GM21717 (cell line): ENCODE results near the gene LETM1.

Source experiments
- ATAC-seq: cut with Tn5 transposase; IDR thresholded peaks from one replicate; pipeline ENCODE4 v1.9.1; 2021; ENCODE audit warnings: mild to moderate bottlenecking, moderate library complexity; ENCODE audit not compliant: unreplicated experiment

LETM1 gene

DNA sequence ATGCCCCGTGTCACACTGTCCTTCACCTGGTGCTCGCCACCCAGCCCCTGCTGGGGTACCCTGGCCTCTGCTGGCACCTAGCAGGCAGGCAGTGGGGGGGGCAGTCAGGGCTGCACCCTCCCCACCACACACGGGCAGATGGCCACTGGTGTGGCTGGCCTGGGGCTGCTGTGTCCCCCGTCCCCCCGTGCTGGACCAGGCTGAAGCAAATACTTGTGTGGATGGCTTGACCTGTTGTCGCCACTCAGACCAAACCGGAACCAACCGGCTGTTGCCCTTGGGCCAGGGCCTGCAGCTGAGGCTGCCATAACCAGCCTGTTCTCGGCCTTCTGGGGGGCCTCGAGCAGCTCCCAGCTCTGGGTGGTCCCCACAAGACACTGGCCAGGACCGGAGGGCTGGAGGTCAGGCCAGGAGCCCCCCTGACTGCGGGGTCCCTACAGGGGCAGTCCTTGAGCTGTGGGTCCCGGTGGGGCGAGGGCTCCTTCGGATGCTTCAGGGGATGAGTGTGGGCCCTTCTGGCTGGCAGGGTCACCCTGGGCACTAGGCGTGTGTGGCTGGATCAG, 58.6 kb downstream of the LETM1 start:
- no peak for ATAC-seq

DNA sequence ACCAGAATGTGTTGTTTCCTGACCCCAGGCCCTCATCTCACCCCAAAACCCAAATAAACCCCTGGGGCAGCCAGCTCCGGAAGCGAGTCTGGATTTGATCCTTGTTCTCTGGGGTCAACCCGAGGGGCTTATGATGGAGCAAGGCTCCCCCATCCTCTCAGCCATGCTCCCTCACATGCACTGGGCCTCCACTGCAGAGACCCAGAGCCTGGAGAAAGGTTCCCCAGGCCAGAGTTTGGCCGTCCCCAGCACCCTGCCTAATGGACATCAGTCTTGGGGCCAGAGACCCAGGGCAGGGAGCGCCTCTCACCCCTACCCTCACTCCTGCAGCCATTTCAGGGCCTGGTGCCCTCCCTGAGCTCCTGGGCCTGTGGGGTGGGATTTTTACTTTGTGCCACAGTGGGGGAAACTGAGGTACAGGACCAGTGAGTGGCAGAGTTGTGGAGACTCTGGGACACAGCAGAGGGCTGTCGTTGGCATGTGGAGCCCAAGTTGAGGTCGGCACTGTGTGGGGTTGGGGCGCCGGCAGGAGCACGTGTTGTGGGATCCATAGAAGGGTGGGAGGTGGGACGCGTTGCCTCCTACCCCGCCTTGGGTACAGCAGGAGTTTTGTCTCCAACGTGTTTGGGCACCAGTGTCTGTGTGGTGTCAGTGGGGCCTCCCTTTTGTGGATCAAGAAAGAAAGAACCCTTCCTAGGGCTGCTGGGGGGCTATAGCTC, 59.3 kb downstream of the LETM1 start:
- no peak for ATAC-seq

DNA sequence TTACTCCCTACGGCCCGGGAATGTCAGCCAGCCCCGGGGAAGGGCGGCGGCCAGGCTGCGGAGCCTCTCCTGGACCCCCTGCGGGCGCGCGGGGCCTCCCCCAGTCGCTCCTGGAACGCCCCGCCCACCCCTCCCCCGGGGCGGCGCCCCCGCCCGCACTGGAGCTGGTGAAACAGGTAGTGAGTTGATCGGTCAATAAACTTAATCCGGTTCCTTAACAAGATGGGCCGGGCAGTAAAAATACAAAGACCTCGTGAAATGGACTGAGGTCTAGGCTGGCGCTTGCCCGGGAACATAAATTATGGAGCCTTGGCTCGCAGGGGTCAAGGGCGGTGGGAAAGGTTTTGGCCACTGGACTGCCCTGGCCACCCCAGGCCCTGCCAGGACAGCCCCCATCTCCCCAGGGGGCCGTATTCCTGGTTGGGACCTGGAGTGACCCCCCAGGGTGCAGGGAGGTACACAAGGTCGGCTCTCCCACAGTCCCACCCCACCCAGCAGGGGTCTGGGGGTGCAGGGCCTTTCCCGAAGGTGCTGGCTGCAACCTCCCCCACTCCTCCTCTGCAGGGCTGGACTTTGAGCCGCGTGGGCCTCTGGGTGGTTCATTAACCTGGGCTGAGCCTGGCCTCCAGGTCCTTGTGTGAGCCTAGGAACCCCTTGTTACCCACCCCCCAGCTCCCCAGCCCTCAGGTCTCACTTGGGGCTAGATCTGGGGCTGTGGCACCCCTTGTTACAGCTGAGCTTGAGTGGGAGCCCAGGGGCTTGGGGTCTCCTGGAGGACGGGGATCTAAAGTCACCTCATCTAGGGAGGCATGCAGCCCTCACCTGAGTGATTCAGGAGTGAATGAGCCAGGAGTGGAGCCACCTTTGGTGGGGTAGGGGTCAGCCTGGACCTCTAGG, 60.4 kb downstream of the LETM1 start:
- no peak for ATAC-seq

DNA sequence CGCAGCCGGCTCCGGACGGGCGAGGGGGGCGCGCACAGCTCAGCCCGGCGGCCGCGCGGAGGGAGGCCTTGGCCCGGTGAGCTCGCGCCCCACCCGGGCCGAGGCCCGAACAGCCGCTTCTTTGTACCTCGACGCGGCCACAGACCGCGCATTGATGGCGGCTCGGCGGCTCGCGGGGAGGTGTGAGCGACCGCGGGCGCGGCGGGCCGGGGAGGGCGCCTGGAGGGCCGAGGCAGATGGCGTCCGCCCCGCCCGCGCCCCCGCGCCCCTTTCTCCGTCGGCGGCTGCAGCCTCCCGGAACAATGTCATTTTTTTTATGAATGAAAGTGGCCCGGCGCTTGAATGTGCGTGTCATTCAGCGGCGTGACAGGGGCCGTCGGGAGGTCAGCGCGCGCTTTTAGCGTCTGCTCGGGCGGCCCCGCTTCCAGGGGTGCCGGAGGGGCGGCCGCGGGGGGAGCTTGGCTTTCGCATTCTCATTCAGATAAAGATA, 61.1 kb downstream of the LETM1 start:
- ATAC-seq, result no peak

DNA sequence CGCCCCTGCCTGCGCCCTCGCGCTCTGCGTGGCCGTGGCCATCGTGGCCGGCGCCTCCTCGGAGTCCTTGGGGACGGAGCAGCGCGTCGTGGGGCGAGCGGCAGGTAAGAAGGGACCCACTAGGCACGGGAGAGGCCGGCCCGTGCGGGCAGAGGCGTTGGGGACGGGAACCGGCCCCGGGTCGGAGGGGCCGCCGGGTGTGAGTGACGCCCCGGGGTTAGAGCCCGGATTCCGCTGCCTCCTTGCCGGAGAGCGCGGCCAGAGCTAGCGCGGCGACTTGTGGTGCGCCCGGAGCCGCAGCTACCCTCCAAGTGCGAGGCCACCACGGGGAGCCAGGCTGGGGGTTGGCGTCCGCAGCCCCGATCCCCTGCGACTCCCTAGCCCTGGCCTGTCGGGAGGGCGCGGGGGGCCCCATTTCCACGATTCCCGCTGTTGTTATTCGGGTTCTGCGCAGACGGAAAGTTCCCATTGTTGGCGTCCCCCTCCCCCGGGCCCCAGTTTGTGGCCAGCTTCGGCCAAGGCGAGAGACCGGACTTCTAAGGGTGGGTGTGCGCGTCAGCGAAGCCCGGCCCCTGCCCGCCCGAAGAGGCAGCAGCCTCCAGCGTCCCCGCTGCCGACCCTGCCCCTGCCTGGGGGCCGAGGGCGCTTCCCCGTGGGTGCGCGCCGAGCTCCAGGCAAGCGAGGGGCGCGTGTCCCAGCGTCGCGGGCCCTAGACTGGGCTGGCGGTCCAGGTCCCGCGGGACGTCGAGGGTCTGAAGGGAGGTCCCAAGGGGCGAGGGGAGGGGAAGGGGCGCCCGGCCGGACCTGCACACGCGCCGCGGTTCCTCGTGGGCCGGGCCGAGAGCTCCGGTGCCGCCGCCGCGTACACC, 61.8 kb downstream of the LETM1 start:
- no peak for ATAC-seq

DNA sequence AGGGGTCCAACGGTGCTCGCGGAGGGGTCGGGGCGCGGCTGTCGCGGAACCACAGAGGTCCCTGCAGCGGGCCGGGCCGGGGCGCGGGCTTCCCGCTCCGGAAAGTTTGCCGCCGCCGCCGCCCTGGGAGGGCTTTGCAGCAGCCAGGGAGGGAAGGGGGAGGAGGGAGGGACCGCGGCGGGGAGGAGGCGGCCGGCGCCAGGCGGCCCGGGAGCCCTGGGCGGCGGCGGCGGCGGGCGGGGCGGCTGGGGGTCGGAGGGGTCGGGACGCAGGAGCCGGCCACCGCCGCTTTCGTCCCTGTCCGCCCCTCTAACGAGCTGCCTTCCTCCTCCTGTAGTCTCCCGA, 62.5 kb downstream of the LETM1 start:
- ATAC-seq, result no peak

DNA sequence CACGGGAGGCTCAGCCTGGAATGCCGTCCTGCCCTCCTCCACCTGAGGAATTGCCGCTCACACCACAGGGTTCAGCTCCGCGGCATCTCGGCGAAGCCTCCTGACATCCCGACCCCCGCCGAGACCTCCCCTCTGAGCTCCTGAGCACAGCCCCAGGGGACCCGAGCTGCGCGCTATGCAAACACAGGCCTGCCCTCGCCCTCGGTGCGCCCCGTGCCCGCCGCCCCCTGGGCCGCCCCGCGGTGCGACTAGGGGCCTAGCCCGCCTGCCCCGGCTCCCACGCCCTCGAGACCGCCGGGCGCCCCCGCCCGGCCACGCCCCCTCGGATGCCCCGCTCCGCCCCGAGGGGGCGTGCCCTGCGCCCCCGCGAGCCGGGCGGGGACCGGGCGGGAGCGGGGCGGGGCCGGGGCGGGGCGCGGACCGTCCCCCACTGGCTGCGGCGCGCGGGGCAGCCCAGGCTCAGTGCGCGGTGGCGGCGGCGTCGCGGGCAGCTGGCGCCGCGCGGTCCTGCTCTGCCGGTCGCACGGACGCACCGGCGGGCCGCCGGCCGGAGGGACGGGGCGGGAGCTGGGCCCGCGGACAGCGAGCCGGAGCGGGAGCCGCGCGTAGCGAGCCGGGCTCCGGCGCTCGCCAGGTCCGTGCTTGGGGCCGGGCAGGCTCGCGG, 63.0 kb downstream of the LETM1 start, which contains the start of gene FGFR3:
Gene FGFR3, plus strand, starts transcription at position 462 of the 664 bp plus-strand sequence. CDS start 642 bp downstream, outside the sequence.
- no peak for ATAC-seq

DNA sequence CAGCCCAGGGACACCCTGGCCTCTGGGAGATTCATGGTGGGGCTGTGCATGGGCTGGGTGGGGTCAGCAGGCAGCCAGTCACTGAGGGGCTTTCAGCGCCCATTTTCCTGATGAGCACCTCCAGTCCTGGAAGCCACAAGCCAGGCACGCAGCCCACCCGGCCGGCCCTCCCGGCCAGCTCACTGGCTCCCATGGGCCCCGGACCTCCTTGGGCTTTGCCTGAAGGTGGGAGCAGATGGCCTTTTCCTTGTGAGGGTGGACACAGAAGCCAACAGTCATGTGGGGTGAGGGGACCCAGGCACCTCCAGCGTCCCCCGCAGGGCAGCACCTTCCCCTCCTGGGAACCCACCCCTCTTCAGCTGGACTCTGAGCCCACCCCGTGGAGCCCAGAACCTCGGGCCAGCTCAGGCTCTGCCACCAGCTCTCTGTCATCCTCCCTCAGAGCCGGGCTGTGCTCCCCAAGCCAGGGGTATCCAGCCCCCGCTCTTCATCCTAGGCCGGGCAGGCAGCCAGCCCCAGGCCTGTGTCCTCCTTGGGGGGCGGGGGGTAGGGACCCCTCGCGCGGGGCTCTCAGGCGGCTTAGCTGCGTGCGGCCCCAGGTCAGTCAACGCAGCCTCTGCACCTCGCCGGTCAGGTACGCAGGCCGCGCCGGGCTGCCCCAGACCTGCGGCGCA, 63.7 kb downstream of the LETM1 start:
- no peak for ATAC-seq

DNA sequence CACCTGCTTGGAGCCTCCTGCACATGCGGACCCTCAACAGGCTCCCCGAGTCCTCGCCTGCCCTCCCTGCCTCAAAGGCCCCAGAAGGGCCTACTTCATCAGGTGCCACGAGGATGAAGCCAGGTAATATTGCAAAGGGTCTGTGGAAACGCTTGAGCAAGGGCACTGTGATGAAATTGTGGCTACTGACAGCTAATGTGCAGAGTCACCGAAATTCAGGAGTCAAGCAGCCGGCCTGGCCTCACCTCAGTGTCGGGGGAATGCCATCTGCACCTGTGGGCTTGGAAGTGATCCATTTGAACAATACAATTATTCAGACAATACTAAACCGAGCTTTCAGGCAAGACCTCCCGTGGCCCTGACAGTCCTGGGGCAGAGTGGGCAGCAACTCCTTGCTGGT, 66.0 kb downstream of the LETM1 start:
- no peak for ATAC-seq

DNA sequence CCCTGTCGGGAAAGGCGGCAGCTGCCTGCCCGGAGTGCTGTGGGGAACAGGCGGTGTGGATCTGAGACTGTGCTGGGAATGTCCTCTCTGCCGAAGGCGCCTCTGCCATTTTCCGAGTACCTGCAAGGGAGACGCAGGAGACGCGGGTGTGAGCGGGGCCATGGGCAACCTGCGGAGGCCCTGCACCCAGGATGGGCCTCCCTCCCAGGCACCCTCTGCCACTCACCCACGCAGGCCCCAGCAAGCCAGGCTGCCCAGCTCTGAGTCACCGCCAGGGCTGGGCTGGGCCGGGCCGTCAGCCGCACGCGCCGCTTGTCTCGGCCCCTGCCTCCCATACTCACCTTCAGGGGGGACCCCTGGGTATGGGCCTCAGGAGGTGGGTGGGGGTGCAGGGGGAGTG, 66.4 kb downstream of the LETM1 start:
- no peak for ATAC-seq

DNA sequence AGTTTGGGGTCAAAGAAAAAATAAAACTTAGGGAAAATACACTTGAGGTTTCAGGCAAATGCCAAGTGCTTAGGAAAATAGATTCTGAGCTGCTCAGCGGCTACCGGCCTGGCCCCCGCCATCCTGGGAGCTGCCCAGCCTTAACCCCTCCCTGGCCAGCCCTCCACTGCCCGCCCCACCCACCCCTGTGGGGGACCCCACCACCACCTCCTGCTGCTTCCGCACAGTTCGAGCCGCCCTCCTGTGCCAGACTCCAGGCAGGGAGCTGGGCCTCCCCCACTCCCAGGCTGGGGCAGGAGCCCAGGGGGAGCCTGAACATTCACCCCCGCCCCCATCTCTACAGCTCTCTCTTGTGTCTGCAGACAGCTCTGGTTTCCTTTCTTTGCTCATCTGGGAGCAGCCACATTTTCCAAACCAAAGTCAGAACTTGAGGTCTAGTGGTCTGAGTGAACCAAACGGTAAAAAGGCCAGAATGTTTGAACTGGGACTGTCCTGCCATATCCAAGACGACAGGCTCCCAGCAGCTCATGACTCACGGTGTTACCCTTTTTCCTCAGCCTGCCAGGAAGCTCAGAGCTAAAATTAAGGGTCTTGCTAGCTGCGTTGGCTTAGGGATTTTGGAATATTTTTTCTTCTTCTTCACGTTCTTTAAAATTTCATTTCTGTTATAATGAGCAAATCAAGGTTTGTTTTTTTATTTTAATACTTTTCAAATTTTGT, 67.5 kb downstream of the LETM1 start:
- no peak for ATAC-seq

DNA sequence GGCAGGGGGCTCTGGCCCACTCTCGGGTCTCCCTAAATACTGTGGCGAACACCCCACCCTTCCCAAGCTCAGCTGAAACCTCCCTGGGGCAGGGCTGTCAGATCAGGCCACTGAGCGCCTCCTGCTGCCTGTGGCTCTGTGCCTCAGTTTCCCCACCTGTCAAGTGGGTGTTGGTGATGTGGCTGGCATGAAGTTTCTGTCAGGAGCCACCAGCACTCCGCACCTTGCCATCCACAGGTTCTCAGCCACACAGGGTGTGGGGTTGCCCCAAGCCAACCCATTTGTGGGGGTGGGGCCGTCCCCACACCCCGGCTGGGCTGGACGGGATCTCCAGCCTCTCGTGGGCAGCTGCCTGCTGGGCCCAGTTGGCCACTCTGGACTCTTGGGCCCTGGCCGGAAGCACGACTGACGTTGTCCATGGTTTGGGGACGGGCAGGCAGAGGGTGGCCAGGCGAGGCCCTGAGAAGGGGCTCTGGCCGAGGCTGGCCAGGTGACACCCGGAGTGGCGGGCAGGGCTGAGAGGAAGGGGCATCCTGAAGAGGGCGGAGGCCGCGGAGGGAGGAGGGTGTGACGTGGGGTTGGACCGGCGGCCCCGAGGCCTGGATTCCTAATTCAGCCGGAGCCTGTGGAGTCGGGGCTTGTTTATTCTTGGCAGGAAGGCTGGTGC, 68.4 kb downstream of the LETM1 start:
- ATAC-seq, result no peak

DNA sequence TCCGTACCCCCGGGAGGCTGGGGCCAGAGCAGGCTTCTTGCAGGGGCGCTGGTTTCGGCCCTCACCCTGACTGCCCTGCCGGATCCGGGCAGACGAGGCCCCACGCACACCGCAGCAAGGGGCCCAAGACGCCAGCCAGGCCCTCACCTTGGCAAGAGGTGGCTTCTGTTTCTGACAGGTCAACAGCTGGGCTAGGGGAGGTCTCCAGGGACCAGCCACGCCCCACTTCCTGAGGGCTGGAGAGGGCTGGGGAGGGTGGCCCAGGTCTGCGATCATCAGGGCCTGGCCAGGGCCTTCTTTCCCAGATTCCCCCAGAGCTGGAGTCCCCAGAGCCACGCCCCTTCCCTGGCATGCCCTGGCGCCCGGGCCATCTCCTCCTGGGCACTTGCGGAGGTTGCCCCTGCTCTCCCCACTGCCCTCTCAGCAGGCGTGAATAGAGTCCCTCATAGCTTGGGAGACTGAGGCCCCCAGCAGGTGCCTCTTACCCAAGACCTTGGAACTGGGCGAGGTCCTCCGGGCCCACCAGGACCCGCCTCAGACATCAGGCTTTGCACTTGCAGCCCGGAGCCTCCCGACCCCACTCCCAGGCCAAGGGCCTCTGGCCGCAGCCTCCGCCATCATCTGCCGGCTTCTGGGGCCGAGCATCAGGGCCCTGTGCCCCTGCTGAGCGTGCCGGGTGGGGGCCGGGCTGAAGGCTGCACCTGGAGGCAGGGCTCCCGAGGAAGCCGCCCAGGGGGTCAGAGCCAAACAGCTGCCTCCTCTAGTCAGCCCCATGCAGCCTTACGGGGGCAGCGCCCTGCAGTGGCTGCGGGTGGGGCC, 69.2 kb downstream of the LETM1 start:
- no peak for ATAC-seq

DNA sequence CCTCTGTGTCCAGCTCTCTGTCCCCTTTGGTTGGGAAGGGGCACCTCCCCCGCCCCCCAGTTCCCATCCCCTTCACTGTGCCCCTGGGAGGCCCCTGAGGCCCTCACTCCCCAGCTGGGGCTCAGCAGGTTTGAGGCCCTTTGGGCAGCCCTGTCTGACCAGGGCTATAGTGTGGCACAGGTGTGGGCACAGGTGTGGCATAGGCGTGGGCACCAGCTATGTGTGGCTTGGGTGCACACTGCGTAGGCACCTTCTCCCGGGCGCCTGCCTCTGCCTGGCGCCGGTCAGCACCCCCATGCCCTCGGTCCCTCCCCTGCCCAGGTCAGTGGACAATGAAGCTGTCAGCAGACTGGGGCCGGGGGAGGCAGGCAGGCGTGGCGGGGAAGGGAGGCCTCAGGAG, 70.4 kb downstream of the LETM1 start:
- ATAC-seq, result no peak

DNA sequence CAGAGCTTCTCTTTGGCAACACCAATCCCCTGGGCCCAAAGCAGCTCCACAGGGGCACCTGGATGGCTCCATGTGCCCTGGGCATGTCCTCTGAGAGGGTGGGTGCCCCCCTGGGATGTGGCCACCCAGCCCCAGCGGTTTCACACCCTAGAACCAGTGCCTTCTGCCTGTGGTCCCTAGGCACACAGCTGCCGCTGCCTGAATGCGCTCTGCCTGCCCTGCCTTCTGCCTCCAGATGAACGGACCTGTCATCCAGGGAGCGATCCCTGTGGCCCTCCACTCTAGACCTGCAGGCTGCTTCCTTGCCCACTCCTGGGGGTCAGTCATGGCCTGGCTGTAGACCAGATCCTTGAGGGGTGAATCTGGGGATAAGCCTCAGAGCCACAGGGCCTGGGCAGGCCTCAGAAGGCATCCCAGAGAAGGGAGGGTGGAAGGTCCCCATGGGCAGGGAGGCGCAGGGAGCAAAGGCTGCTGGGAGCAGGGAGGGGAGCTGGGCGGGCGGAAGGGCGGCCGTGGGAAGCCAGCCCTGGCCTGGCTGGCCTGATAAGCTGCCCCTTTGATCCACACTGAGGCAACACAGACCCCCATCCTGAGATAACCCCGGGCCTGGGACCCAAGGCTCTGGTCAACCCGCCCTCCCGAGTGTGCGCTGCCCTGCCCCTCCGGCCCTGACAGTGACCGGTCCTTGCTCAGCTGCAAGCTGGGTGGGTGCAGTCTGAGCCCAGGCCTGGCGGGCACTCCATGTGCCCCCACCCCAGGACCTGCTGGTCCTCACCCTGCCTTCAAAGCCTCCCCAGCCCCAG, 71.0 kb downstream of the LETM1 start:
- ATAC-seq, result no peak

DNA sequence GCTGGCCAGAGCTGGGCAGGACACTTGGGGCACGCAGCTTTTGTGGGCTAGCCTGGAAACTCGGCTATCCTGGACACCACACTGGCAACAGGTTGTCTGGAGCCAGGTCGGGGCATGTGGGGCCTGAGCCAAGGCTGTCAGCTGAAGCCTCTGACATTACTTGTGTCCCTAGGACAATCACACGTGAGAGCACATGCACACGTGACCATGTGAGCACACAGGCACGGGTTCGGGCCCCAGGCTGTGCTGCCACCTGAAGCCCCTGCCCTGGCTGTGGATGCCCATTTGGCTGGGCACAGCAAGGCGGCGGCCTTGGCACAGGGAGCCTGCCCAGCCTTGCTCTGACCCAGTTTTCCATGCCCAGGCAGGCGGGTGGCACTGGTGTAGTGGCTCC, 71.6 kb downstream of the LETM1 start:
- no peak for ATAC-seq

DNA sequence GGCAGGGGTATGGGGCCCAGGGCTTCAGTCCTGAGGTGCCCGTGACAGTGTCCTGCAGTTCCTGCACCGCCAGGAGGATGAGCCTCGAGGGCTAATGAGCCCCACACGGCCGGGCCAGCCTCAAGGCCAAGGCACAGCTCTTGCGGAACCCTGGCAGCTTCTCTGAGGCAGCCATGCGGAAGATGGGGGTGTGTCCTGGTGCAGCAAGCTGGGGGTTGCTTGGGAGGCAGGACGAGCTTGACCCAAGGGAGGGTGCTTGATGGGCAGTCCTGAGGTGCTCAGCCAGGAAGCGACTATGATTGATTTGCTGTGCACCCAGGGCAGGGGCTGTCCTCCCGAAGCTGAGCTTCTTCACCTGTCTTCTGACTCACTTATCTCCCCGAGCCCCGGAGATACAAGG, 72.0 kb downstream of the LETM1 start:
- ATAC-seq, result no peak
